ENCODE data around the gene MACF1. TPM values are rescaled to one million over a fixed set of nuclear protein-coding genes. Genes with fewer than 3 reads are reported as not detected.

MACF1 gene
- polyA plus RNA-seq, 1 donor, result 99.5 TPM

DNA sequence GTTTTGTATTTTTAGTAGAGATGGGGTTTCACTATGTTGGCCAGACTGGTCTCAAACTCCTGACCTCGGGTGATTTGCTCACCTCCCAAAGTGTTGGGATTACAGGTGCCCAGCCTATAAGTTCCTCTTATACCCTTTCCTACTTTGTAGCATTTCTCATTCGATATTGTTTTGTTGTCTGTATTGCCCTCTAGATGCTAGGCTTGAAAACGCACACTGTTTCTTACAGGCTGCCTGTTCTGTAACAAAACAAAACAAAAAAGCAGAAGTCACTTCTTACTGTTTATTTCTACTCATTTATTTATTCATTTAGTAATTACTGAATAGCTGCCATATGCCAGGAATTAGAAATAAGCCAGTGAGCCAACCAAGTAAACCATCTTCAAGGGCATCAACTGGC is 150.1 kb downstream of the MACF1 start:
- Histone ChIP-seq H3K27me3 (ENCODE audit: control insufficient read depth, insufficient read depth, low read length) (no peaks in the 10 kb centered on the region), H3K4me3 (ENCODE audit: low read length) (no peak overlapping the region), H3K36me3 (ENCODE audit: control insufficient read depth, insufficient read depth, low read length) (peaks cover 68% of the 10 kb centered on the region), H3K9me3 (ENCODE audit: control insufficient read depth, low read depth, low read length) (no peaks in the 10 kb centered on the region), H3K4me1 (ENCODE audit: control insufficient read depth, insufficient read depth, low read length) (no peaks in the 10 kb centered on the region), H3K27ac (ENCODE audit: low read length) (no peak overlapping the region)
- DNase-seq, result no peak
- WGBS (ENCODE audit: insufficient coverage, low lambda C conversion rate), result 64% methylated on average over 2 of the region's 3 CpGs

DNA sequence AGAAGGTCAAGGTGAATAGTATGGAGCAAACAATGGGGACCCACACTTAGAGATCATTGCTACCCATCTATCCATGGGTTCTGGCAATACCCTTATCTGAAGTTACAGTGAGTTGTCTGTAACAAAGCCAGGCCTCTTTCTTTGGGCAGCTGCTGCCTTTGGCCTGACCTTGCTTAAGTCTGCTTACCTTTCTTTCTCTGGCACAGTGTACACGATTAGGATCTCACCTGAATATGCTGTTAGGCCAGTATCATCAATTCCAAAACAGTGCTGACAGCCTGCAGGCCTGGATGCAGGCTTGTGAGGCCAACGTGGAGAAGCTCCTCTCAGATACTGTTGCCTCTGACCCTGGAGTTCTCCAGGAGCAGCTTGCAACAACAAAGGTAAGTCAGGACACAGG is 154.0 kb downstream of the MACF1 start:
- H3K4me3 ChIP-seq (ENCODE audit: low read length), result no peak overlapping the region
- H3K9me3 ChIP-seq (ENCODE audit: control insufficient read depth, low read depth, low read length), result no peaks in the 10 kb centered on the region
- no peak overlapping the region for H3K27ac ChIP-seq (ENCODE audit: low read length)
- H3K4me1 ChIP-seq (ENCODE audit: control insufficient read depth, insufficient read depth, low read length), result no peaks in the 10 kb centered on the region
- no CpG with 5 or more reads among the region's 2 CpGs for WGBS (ENCODE audit: insufficient coverage, low lambda C conversion rate)
- DNase-seq, result no peak
- H3K36me3 ChIP-seq (ENCODE audit: control insufficient read depth, insufficient read depth, low read length), result peaks cover 55% of the 10 kb centered on the region
- no peaks in the 10 kb centered on the region for H3K27me3 ChIP-seq (ENCODE audit: control insufficient read depth, insufficient read depth, low read length)

DNA sequence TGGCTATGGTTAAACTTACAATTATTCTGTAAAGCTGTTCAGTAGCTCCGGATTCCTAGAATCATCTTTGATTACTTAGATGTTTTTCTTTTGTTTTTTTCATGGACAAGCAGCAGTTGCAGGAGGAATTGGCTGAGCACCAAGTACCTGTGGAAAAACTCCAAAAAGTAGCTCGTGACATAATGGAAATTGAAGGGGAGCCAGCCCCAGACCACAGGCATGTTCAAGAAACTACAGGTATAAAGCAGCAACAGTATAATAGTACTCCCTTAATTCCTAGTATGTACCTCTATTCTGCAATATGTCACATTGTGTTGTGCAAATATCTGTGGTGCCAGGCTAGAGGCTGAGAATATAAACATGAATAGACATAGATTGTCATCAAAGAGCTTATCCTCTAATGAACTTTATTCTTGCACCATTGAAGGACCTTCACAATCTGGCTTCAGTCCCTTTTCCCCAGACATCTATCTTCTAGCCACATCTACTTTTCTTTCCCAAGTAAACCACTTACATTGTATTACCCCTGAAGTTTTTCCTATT is 154.6 kb downstream of the MACF1 start:
- H3K27me3 ChIP-seq (ENCODE audit: control insufficient read depth, insufficient read depth, low read length), result no peaks in the 10 kb centered on the region
- no peak overlapping the region for H3K27ac ChIP-seq (ENCODE audit: low read length)
- H3K4me1 ChIP-seq (ENCODE audit: control insufficient read depth, insufficient read depth, low read length), result no peaks in the 10 kb centered on the region
- peaks cover 49% of the 10 kb centered on the region for H3K36me3 ChIP-seq (ENCODE audit: control insufficient read depth, insufficient read depth, low read length)
- H3K9me3 ChIP-seq (ENCODE audit: control insufficient read depth, low read depth, low read length), result no peaks in the 10 kb centered on the region
- no CpG with 5 or more reads among the region's 2 CpGs for WGBS (ENCODE audit: insufficient coverage, low lambda C conversion rate)
- H3K4me3 ChIP-seq (ENCODE audit: low read length), result no peak overlapping the region
- no peak for DNase-seq

DNA sequence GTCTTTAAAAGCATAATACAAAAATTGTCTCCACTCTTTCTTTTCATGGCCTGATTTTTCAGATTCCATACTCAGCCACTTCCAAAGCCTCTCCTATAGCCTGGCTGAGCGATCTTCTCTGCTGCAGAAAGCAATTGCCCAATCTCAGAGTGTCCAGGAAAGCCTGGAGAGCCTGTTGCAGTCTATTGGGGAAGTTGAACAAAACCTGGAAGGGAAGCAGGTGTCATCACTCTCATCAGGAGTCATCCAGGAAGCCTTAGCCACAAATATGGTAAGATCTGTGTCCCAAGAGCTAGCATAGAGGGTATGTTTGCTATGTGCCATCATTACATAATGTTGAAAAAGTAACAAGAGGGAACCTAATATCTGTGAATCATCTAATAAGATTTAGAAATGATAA is 156.2 kb downstream of the MACF1 start:
- Histone ChIP-seq H3K9me3 (ENCODE audit: control insufficient read depth, low read depth, low read length) (no peaks in the 10 kb centered on the region), H3K36me3 (ENCODE audit: control insufficient read depth, insufficient read depth, low read length) (peaks cover 43% of the 10 kb centered on the region), H3K4me1 (ENCODE audit: control insufficient read depth, insufficient read depth, low read length) (no peaks in the 10 kb centered on the region), H3K27me3 (ENCODE audit: control insufficient read depth, insufficient read depth, low read length) (no peaks in the 10 kb centered on the region), H3K4me3 (ENCODE audit: low read length) (no peak overlapping the region), H3K27ac (ENCODE audit: low read length) (no peak overlapping the region)
- DNase-seq, result no peak
- no CpG with 5 or more reads among the region's 1 CpG for WGBS (ENCODE audit: insufficient coverage, low lambda C conversion rate)

DNA sequence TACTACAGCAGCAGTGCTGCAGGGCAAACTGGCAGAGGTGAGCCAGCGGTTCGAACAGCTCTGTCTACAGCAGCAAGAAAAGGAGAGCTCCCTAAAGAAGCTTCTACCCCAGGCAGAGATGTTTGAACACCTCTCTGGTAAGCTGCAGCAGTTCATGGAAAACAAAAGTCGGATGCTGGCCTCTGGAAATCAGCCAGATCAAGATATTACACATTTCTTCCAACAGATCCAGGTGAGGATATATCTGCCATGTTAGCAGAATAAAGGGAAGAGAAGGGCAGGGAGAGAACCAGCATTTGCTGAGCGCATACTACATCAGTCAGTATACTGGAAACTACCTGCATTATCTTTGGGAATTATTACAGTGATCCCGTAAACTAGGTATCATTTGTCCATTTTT is 157.0 kb downstream of the MACF1 start:
- H3K9me3 ChIP-seq (ENCODE audit: control insufficient read depth, low read depth, low read length), result no peaks in the 10 kb centered on the region
- no peaks in the 10 kb centered on the region for H3K27me3 ChIP-seq (ENCODE audit: control insufficient read depth, insufficient read depth, low read length)
- no peaks in the 10 kb centered on the region for H3K4me1 ChIP-seq (ENCODE audit: control insufficient read depth, insufficient read depth, low read length)
- no peak overlapping the region for H3K27ac ChIP-seq (ENCODE audit: low read length)
- H3K36me3 ChIP-seq (ENCODE audit: control insufficient read depth, insufficient read depth, low read length), result peaks cover 43% of the 10 kb centered on the region
- no peak for DNase-seq
- no CpG with 5 or more reads among the region's 5 CpGs for WGBS (ENCODE audit: insufficient coverage, low lambda C conversion rate)
- no peak overlapping the region for H3K4me3 ChIP-seq (ENCODE audit: low read length)

- WGBS (ENCODE audit: insufficient coverage, low lambda C conversion rate), result 100% methylated on average over 1 of the region's 2 CpGs
- H3K9me3 ChIP-seq (ENCODE audit: control insufficient read depth, low read depth, low read length), result no peaks in the 10 kb centered on the region
- no peaks in the 10 kb centered on the region for H3K27me3 ChIP-seq (ENCODE audit: control insufficient read depth, insufficient read depth, low read length)
- DNase-seq, result no peak
- peaks cover 40% of the 10 kb centered on the region for H3K36me3 ChIP-seq (ENCODE audit: control insufficient read depth, insufficient read depth, low read length)
- no peak overlapping the region for H3K27ac ChIP-seq (ENCODE audit: low read length)
- H3K4me3 ChIP-seq (ENCODE audit: low read length), result no peak overlapping the region
- no peaks in the 10 kb centered on the region for H3K4me1 ChIP-seq (ENCODE audit: control insufficient read depth, insufficient read depth, low read length)
These were observed 158.8 kb downstream of the MACF1 start for GRCh38 chr1:39363267-39363666.

DNA sequence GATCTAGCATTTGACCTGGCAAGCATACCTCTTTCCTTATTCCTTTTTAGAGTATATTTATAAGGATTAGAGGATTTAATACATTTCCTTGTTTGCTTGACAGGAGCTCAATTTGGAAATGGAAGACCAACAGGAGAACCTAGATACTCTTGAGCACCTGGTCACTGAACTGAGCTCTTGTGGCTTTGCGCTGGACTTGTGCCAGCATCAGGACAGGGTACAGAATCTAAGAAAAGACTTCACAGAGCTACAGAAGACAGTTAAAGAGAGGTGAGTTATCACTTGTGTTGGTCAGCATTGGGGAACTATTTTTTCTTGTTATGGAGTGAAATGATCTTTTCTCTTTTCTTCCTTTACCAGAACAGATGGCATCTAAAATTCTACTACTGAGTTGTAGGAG is 163.6 kb downstream of the MACF1 start:
- Histone ChIP-seq H3K27me3 (ENCODE audit: control insufficient read depth, insufficient read depth, low read length) (no peaks in the 10 kb centered on the region), H3K4me1 (ENCODE audit: control insufficient read depth, insufficient read depth, low read length) (no peaks in the 10 kb centered on the region), H3K36me3 (ENCODE audit: control insufficient read depth, insufficient read depth, low read length) (peaks cover 37% of the 10 kb centered on the region), H3K9me3 (ENCODE audit: control insufficient read depth, low read depth, low read length) (no peaks in the 10 kb centered on the region), H3K4me3 (ENCODE audit: low read length) (no peak overlapping the region), H3K27ac (ENCODE audit: low read length) (no peak overlapping the region)
- no CpG with 5 or more reads among the region's 1 CpG for WGBS (ENCODE audit: insufficient coverage, low lambda C conversion rate)
- DNase-seq, result no peak

DNA sequence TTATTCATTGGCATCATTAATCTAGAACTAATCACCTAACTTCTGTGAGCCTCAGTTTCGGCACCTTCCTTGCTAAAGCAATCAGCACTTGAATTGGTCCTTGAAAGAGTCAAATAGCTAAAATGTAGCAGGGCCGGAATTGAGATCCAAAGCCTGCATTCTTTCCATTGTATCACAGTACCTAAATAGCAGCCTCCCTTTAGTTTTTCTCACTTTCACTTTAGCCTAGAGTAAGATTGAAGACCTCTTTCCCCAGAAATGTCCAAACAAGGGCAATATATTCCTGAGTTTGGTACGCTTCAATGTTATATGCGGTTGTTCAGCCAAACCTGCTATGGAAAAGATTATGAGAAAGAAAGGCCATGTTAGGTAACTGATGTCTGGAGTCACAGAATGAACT is 165.1 kb downstream of the MACF1 start:
- no peaks in the 10 kb centered on the region for H3K4me1 ChIP-seq (ENCODE audit: control insufficient read depth, insufficient read depth, low read length)
- H3K27me3 ChIP-seq (ENCODE audit: control insufficient read depth, insufficient read depth, low read length), result no peaks in the 10 kb centered on the region
- no peak overlapping the region for H3K27ac ChIP-seq (ENCODE audit: low read length)
- no peaks in the 10 kb centered on the region for H3K9me3 ChIP-seq (ENCODE audit: control insufficient read depth, low read depth, low read length)
- 100% methylated on average over 1 of the region's 4 CpGs for WGBS (ENCODE audit: insufficient coverage, low lambda C conversion rate)
- H3K4me3 ChIP-seq (ENCODE audit: low read length), result no peak overlapping the region
- H3K36me3 ChIP-seq (ENCODE audit: control insufficient read depth, insufficient read depth, low read length), result peaks cover 39% of the 10 kb centered on the region
- no peak for DNase-seq

GRCh38 chr1:39370602-39371001 is 166.1 kb downstream of the MACF1 start:
- no peaks in the 10 kb centered on the region for H3K9me3 ChIP-seq (ENCODE audit: control insufficient read depth, low read depth, low read length)
- DNase-seq, result no peak
- H3K27ac ChIP-seq (ENCODE audit: low read length), result peak overlapping the region; percentile 39
- H3K36me3 ChIP-seq (ENCODE audit: control insufficient read depth, insufficient read depth, low read length), result peaks cover 39% of the 10 kb centered on the region
- no peak overlapping the region for H3K4me3 ChIP-seq (ENCODE audit: low read length)
- no CpG with 5 or more reads among the region's 1 CpG for WGBS (ENCODE audit: insufficient coverage, low lambda C conversion rate)
- no peaks in the 10 kb centered on the region for H3K4me1 ChIP-seq (ENCODE audit: control insufficient read depth, insufficient read depth, low read length)
- no peaks in the 10 kb centered on the region for H3K27me3 ChIP-seq (ENCODE audit: control insufficient read depth, insufficient read depth, low read length)

DNA sequence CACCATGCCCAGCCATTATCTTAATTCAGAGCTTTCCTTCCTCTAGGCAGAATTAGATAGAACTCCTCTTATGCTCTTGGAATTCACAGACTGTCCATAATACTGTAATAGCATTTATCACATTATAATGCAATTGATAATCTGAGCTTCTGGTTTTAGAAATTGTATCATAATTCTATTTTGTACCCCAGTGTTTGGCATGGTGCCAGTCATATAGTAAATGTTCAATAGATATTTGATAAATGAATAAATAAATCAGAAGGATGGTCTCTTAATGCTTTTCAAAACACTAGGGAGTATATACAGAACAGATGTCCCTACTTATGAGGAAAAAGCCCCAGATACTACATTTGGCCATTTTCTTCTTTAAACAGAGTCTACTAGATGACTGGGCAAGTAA is 167.6 kb downstream of the MACF1 start:
- peaks cover 37% of the 10 kb centered on the region for H3K36me3 ChIP-seq (ENCODE audit: control insufficient read depth, insufficient read depth, low read length)
- no peaks in the 10 kb centered on the region for H3K27me3 ChIP-seq (ENCODE audit: control insufficient read depth, insufficient read depth, low read length)
- H3K4me1 ChIP-seq (ENCODE audit: control insufficient read depth, insufficient read depth, low read length), result no peaks in the 10 kb centered on the region
- DNase-seq, result no peak
- no peaks in the 10 kb centered on the region for H3K9me3 ChIP-seq (ENCODE audit: control insufficient read depth, low read depth, low read length)
- H3K4me3 ChIP-seq (ENCODE audit: low read length), result no peak overlapping the region
- H3K27ac ChIP-seq (ENCODE audit: low read length), result no peak overlapping the region

DNA sequence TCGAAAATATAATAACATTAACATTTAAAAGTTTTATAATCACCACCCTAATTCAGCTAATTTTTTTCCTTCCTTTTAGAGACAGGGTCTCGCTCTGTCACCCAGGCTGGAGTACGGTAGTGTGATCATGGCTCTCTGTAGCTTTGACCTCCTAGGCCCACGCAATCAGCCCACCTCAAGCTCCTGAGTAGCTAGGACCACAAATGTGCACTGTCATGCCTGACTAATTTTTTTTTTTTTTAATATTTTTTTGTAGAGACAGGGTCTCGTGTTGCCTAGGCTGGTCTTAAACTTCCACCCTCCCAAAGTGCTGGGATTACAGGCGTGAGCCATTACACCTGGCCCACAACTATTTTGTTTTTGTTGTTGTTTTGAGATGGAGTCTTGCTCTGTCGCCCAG is 172.2 kb downstream of the MACF1 start:
- Histone ChIP-seq H3K9me3 (ENCODE audit: control insufficient read depth, low read depth, low read length) (no peaks in the 10 kb centered on the region), H3K27me3 (ENCODE audit: control insufficient read depth, insufficient read depth, low read length) (no peaks in the 10 kb centered on the region), H3K4me3 (ENCODE audit: low read length) (no peak overlapping the region), H3K4me1 (ENCODE audit: control insufficient read depth, insufficient read depth, low read length) (no peaks in the 10 kb centered on the region), H3K27ac (ENCODE audit: low read length) (no peak overlapping the region), H3K36me3 (ENCODE audit: control insufficient read depth, insufficient read depth, low read length) (peaks cover 26% of the 10 kb centered on the region)
- no peak for DNase-seq
- WGBS (ENCODE audit: insufficient coverage, low lambda C conversion rate), result 100% methylated on average over 1 of the region's 7 CpGs
